HG03139 (cell line): ENCODE results near the gene LRIG2.
"Not testable (repeated sequence)": the region's sequence is repeated elsewhere in the genome, so short reads cannot be mapped to it uniquely, and the experiment has no call there.

ENCODE experiments used
- ATAC-seq: cut with Tn5 transposase; IDR thresholded peaks from one replicate; pipeline ENCODE4 v1.9.1; 2021; ENCODE audit not compliant: unreplicated experiment

Gene LRIG2

DNA sequence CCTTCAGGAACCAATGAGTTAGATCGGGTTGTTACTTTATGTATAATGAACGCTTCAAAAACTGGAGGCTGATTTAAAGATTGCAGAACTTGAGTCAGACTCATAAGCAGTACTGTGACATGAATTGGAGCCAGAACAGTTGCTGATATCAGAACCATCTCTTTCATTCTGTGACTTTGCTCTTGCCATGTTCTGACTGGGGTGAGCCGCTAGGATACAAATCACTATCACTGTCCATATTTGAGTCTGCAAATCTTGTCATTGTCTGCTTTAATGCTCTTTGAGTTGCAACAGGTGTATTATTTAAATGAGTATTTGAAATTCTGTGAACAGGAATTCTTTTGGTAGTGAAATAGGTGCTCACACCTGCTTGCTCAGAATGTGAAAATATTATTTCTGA, 52.5 kb downstream of the LRIG2 start:
- no peak for ATAC-seq

DNA sequence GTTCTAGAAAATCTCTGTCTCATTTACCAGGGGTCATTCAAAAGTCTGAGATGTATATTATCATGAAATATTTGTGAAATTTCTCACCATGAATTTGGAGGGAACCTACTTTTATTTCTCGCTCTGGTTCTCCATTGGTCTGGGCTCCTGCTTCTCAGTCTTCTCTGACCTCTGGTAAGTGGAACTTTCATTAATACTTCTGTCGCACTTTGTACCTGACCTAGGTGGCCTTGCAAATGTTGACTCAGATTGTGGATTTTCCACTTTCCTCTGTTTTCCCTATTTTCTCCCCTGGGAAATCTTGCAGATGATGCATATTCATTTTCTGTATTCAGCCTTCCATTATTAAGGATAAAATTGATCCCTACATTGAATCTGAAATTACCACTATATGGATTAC, 53.2 kb downstream of the LRIG2 start:
- no peak for ATAC-seq

DNA sequence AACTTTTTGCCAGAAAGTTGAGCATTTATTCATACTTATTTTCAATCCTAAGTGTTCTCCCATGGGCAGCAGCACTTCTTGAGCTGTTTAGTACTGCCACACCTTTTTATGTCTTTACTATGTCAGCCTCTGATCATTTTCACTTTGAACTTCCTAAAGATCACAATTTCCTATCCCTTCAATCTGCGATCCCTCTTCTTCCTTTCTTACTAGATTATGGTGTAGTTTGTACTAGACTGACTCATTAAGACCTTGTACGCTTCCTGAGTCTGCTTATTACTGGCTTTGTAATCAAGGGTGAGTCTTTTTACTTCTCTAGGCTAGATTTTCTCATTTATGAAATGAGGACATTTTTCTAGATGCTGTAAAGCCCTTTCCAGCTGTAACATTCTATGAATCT, 55.1 kb downstream of the LRIG2 start:
- ATAC-seq: no peak

DNA sequence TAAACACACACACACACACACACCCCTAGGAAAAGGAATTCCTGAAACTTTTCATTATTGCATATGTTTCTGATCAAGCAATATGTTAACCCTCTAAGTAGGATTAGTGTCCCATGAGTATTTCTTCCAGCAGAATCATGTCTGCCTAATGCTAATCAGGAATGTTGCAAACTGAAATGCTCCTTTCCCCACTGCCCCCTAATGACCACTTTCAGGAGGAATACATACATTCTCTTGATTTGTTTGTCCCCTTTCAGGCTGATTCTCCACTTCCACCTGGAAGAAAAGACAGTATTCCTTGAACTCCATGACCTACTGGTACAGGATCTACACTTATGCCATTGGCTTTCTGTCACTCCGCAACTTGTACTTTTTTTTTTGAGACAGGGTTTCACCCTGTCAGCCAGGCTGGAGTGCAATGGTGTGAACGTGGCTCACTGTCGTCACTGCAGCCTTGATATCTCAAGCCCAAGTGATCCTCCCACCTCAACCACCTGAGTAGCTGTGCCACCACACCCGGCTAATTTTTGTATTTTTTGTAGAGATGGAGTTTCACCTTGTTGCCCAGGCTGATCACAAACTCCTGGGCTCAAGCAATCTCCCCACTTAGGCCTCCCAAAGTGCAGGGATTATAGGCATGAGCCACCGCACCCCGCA, 56.7 kb downstream of the LRIG2 start:
- ATAC-seq: no peak

DNA sequence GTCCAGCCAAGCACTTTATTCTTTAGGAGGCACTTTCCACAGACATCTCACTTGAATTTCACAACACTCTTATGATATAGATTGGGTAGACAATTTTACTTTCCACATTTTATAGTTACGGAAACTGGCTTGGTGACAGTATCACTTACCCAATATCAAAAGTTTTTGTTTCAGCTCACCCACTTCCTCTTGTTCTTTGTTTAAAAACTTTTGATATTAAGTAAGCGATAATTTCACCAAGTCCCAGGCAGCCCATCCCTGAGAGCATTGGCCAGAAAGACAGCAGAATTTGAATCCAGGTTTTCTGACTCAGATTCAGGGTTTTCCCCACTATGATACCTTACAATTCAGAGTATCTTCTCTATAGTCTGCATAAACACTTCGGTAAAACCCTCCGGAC, 60.0 kb downstream of the LRIG2 start:
- ATAC-seq: no peak

DNA sequence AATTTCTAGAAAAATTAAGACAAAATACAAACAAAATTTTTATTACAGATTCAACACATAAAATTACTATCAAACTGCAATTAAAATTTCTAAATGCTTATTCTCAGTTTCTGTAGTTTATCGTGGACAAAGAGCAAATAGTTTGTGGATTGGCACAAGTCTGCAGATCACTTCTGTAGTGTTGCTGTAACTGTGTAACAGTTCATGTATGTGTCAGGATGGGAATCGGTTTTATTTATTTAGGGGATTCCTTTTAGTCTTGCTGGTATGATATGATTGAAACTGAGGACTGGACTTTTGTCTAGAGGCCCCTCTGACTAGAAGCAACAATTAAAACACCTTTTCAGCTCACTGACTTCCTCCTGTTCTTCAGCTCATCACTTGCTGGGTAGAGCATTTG, 60.8 kb downstream of the LRIG2 start:
- no peak for ATAC-seq

DNA sequence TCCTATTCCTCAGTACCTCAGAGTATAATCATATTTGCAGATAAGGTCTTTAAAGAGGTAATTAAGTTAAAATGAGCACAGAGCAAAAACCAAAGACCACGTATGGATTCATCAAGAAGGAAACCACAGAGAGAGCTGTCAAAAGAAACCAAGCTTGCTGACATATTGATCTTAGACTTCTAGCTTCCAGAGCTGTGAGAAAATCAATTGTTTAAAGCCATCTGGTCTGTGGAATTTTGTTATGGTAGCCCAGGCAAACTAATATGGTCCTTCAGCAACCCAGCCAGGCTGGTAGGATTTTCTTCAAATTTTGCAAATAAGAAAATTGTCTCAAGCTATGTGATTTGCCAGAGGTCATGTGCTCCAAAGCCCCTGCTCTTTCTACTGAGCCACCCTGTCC, 62.5 kb downstream of the LRIG2 start:
- no peak for ATAC-seq

DNA sequence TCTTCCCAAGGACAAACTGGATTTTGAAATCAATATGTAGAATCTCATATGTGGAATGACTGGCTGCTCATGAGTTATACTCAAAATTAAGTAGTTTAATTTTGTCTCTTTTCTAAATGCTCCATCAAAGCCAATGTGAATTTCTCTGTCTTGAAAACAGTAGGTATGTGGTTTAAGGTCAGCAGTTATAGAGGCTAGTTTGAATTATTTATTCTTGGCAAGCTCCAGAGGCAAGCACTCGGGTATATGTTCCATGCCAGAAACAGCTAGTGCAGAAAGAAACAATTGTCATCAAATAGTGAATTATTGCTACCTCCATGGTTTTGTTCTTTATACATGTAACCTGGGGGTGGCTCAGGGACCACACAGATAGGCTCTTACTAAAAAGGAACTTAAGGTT, 63.5 kb downstream of the LRIG2 start:
- ATAC-seq: no peak

DNA sequence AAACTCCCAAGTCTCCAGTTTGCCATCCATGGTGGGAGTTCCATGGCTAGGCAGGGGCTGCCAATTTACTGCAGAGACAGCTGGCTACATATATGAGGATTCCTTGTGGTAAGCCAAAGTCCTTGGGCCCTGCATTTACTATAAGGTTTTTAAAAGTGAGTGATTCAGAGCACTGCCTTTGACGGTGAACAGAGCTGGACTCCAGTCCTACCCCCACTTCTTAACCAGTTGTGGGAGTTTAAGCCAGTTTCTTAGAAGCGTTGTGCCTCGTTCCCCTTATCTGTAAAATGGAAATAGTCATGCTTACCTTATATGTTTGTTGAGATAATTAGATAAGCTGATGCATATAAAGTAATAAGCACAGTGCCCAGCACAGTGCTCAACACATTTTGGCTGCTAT, 64.6 kb downstream of the LRIG2 start:
- ATAC-seq: no peak

DNA sequence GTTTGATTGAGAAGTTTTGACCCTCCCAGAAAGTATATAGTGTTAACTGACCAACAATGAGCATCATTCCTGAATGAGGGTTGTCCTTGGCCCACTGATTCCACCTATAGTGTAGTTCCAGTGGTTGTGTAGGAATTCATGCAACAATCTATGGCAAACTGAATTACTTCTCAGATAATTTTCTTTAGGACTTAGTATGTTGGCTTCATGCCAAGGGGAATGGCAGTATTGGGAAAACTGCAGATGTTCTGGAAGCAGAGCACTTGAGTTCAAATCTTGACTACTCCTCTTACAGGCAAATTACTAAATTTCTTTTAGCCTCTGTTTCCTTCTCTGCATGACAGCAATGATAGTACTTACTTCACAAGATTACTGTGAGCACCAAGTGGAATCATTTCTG, 65.8 kb downstream of the LRIG2 start:
- ATAC-seq: no peak

DNA sequence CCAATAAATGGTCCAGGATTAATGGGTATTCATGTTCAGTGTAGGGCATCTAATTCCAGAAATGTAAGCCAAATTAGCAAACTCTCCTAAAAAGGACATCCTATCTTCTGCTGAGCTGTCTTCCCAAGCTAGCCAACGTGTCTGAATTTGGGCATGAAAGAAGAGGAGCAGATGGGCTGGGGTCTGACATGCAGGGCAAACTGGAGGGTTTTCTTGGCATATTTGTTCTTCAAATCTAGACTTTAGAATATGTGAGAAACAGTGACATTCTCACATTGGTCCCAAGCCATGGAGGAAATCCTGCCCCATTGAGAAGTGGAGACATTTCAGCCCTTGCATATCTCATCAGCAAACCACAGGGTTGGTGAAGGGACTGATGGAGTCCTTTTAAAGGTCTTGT, 67.2 kb downstream of the LRIG2 start:
- ATAC-seq: no peak

DNA sequence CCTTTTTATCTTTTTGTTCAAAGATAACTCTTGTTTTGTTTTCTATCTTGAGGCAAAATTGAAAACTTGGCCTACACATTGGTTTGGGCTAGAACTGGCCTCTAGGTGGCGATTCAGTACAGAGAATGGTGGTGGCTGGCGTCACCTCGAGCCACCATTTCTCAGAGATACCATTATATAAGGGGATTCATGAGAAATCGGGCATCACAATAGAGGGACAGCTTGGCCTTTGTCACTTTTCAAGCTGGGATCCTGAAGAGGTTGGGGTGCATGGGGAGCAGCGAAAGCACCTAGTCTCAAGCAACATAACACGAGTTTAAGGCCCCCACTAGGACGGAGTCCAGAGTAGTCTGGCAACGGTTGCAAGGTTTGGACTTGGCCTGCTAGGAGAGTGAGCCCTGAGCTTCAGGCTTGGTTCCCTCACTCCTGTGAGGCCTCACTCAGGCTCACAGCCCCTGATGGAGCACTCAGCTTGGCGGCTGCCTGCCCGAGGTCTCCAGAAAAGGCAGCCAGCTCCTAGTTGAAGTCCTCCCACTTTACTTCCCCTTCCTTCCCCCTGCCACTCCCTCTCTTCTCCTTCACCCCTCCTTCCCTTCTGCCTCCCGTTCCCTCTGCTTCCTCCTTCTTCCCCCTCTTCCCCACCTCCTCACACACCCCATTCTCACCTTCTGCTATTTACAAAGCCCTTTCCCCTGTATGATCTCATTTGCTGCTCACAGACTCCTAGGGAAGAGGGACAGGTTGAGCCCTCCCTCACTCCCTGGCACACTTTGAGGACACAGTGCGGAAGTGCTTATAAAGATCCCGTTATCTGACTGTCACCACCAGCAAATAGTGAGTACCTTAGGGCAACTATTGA, 67.8 kb downstream of the LRIG2 start:
- no peak for ATAC-seq

DNA sequence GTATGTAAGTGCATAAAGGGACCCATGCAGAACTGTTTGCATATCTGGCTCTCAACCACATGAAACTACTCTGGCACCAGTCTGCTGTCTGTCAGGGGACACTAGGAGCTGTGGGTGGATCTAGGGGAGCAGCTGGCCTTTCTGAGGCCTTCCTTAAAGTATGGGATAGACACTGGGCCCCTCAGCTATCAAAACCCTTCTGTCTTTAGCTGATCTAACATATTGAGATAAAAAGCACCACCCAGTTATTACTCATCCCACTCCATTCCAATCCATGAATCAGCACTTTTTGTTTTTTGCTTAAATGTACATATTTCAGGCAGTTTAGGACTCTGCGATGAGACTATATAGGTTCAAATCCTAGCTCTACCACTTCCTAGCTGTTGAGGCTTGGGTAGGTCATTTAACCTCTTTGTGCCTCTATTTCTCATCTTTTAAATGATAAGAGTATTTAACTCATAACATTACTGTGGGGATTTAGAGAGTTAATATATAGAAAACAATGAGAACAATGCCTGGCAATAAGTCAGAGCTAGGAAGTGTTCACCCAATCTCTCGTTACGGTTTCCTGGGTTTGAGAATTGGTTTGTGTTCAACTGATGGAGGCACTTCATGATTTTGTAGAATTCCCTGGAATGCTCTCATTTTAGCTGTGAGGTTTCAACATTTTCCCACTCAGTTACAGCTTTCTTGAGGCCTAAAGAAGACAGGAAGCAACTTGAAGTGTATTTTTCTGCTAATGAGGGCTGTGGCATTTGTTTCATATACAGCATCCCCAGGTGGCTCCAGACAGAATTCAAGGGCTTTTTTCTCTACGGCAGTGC, 68.9 kb downstream of the LRIG2 start:
- ATAC-seq: no peak

DNA sequence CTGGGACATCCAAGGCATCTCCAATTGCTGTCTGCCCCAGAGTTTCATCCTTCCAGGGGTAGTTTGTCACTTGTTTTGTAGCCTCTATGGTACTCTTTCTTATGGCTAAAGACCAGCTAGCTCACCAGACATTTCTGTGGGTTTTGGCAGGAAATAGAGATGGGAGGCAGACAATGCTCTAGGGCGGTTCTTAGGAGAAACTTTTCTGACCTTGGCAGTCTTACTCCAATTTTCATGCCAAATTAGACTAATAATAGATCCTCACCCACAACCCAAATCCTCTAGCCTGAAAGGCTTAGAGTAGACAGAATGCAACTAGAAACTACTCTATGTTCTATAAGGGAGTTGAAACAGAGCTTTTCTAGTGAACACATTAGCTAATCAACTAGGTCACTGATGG, 69.8 kb downstream of the LRIG2 start:
- no peak for ATAC-seq

DNA sequence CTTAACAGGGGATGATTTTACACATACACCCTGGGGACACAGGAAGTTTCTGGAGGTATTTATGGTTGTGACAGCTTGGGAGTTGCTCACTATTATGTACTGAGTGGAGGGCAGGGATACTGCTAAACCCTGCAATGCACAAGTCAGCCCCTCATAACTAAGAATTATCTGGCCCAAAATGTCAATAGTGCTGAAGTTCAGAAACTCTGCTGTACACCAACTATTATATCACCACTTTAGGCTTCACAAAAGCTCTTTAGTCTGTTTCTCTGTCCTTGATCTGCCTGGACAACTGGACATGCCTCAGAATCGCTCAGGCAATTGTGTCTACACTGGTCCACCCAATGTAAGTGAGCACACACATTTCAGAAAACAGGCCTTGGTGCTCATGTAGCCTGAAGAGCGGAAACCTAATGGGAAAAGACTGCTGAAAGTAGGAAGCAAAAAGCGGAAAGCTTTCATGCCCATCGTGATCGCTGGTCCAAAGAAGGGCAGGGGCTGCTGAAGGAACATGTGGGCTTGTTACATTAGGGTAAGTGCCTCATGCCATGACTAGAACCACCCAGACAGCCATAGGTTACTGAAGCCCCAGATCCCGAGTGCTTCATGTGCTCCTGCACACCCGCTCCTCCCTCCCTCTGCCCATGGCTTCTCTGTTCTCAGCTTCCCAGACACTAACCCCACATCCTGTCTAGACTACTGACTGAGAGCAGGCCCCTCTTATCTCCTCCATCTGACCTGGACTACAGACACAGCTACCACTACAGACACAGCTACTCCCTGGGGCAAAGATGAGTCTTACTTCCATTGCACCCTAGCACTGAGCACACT, 73.5 kb downstream of the LRIG2 start:
- no peak for ATAC-seq

DNA sequence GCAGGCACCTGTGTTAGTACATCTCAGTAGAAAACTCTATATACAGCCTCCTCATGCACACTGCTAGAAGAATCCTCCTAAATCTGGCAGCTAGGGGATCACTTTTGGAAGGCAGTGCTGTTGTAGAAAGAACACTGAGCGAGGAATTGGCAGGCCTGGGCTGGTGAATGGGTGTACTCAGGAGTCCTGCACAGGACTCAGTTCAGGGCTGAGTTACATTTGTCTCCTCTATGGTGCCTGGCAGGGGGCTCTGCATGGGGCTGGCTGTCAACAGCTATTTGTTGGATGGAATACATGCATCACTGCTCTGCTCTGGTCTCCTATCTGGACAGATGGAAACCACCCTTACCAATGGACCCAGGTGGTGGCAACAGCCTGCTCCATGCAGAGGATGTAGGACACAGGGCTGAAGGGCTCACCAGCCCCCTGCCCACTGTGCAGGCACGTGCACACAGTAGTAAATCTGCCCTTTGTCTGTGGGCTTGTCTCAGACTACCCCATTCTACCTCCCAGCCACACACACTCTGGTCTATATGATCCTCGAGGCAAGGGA, 74.2 kb downstream of the LRIG2 start:
- ATAC-seq: no peak

DNA sequence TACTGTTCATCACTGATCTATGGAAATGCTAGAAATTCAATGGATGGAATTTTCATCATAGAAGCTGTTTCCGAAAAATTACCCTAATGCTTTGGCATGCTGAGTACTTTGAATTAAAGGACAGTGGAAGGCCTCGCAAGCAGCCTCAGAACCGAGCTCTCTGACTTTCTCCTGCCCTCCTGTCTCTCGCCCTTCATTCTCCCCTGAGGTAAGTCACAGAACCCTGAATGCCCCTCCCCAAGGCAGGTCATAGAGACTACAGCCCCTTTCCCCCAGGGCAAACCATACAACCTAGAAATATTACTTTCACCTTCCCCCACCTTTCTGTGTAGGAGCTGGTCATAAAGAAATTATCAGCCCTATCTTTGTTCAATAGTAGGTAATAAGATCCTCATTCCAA, 74.8 kb downstream of the LRIG2 start:
- no peak for ATAC-seq

DNA sequence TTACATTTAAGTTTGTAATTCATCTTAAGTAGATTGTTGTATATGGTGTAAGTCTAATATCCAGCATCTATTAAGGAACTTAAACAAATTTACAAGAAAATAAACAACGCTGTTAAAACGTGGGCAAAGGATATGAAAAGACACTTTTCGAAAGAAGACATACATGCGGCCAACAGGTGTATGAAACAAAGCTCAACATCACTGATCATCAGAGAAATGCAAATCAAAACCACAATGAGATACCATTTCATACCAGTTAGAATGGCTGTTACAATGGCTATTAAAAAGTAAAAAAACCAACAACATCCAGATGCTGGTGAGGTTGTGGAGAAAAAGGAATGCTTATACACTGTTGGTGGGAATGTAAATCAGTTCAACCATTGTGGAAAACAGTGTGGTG, 77.5 kb downstream of the LRIG2 start:
- ATAC-seq: not testable (repeated sequence)

DNA sequence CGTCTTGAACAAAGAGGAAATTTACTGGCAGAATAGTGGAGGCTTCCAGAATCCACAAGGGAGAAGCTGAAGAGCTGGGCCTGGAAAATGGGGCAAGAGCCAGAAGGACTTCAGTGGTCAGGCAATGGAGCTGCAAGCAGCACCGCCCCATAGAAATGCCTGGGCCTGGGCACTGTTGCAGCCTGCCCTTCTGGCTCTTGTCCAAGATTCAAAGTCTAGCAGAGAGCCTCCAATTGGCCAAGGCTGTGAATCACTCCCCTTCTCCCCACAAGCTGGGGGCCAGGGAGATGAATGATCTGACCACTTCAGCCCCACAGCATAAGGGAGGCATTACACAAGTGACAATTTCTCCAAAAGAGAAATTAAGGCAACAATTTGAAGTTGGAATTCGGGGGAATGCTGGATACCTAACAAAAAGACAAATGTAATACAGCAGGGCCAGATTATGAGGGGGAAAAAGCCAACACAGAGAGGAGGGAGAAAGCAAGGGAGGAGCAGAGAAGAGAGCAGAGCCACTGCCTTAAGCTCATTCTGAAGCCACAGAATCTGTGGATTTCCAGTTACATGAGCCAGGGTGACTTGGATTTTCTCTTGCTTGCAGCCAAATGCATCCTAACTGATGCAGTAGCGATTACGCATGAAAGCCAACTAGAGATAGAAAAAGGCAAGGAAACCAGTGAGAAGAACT, 80.3 kb downstream of the LRIG2 start:
- no peak for ATAC-seq

DNA sequence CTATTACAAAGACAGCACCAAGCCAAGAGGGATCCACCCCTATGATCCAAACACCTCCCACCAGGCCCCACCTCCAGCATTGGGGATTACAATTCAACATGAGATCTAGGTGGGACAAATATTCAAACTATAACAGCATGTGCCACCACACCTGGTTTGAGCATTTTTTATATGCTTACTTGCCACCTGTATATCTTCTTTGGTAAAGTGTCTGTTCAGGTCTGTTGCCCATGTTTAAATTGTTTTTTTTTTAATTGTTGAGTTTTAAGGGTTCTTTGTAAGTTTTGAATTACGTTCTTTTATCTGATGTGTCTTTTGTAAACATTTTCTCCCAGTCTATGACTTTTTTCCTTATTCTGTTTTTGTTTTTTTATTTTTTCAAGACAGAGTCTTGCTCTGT, 83.4 kb downstream of the LRIG2 start:
- no peak for ATAC-seq
